ENCODE results near the gene TTI1.

TTI1 gene

GRCh38 chr20:37945091-37945547, 88.1 kb downstream of the TTI1 start:
- H3K9me3 ChIP-seq (ENCODE audit: control insufficient read depth, low read length) = no peaks in the 10 kb centered on the region
- H3K27ac ChIP-seq (ENCODE audit: low read depth, low read length, severe bottlenecking) = no peak overlapping the region
- H3K36me3 ChIP-seq (ENCODE audit: control insufficient read depth, insufficient read depth, low read length) = no peaks in the 10 kb centered on the region
- 93 to 95% methylated on average over 7 of the region's 11 CpGs for WGBS, 2 experiments (ENCODE audit: insufficient coverage in 2 of 2)
- no peaks in the 10 kb centered on the region for H3K4me1 ChIP-seq (ENCODE audit: control insufficient read depth, insufficient read depth, low read length, poor library complexity, severe bottlenecking)
- no peak overlapping the region for H3K4me3 ChIP-seq (ENCODE audit: extremely low read depth, insufficient read depth, low read length, poor library complexity, severe bottlenecking)

GRCh38 chr20:37944456-37944981, 88.7 kb downstream of the TTI1 start:
- no peaks in the 10 kb centered on the region for H3K9me3 ChIP-seq (ENCODE audit: control insufficient read depth, low read length)
- no peaks in the 10 kb centered on the region for H3K36me3 ChIP-seq (ENCODE audit: control insufficient read depth, insufficient read depth, low read length)
- no peak overlapping the region for H3K27ac ChIP-seq (ENCODE audit: low read depth, low read length, severe bottlenecking)
- H3K4me3 ChIP-seq (ENCODE audit: extremely low read depth, insufficient read depth, low read length, poor library complexity, severe bottlenecking) = no peak overlapping the region
- no peaks in the 10 kb centered on the region for H3K4me1 ChIP-seq (ENCODE audit: control insufficient read depth, insufficient read depth, low read length, poor library complexity, severe bottlenecking)
- WGBS, 2 experiments (ENCODE audit: insufficient coverage in 2 of 2) = 90 to 91% methylated on average over 8 to 9 of the region's 11 CpGs

- H3K9me3 ChIP-seq (ENCODE audit: control insufficient read depth, low read length) = no peaks in the 10 kb centered on the region
- no peaks in the 10 kb centered on the region for H3K4me1 ChIP-seq (ENCODE audit: control insufficient read depth, insufficient read depth, low read length, poor library complexity, severe bottlenecking)
- WGBS, 2 experiments (ENCODE audit: insufficient coverage in 2 of 2) = 91% methylated on average over 29 to 30 of the region's 47 CpGs
- H3K36me3 ChIP-seq (ENCODE audit: control insufficient read depth, insufficient read depth, low read length) = no peaks in the 10 kb centered on the region
- H3K27ac ChIP-seq (ENCODE audit: low read depth, low read length, severe bottlenecking) = no peak overlapping the region
- H3K4me3 ChIP-seq (ENCODE audit: extremely low read depth, insufficient read depth, low read length, poor library complexity, severe bottlenecking) = no peak overlapping the region
Measured at GRCh38 chr20:37943501-37944455, 89.5 kb downstream of the TTI1 start.

GRCh38 chr20:37943033-37943432, 90.2 kb downstream of the TTI1 start:
- no peak overlapping the region for H3K27ac ChIP-seq (ENCODE audit: low read depth, low read length, severe bottlenecking)

GRCh38 chr20:37941992-37942391, 91.3 kb downstream of the TTI1 start:
- Histone ChIP-seq H3K27ac (ENCODE audit: low read depth, low read length, severe bottlenecking) (no peak overlapping the region), H3K9me3 (ENCODE audit: control insufficient read depth, low read length) (no peaks in the 10 kb centered on the region), H3K4me3 (ENCODE audit: extremely low read depth, insufficient read depth, low read length, poor library complexity, severe bottlenecking) (no peak overlapping the region), H3K4me1 (ENCODE audit: control insufficient read depth, insufficient read depth, low read length, poor library complexity, severe bottlenecking) (no peaks in the 10 kb centered on the region), H3K36me3 (ENCODE audit: control insufficient read depth, insufficient read depth, low read length) (no peaks in the 10 kb centered on the region)
- WGBS, 2 experiments (ENCODE audit: insufficient coverage in 2 of 2) = 91 to 100% methylated on average over 2 to 4 of the region's 6 CpGs

More at GRCh38 chr20:37943033-37943432, 90.2 kb downstream of the TTI1 start:
- Histone ChIP-seq H3K9me3 (ENCODE audit: control insufficient read depth, low read length) (no peaks in the 10 kb centered on the region), H3K36me3 (ENCODE audit: control insufficient read depth, insufficient read depth, low read length) (no peaks in the 10 kb centered on the region), H3K4me1 (ENCODE audit: control insufficient read depth, insufficient read depth, low read length, poor library complexity, severe bottlenecking) (no peaks in the 10 kb centered on the region), H3K4me3 (ENCODE audit: extremely low read depth, insufficient read depth, low read length, poor library complexity, severe bottlenecking) (no peak overlapping the region)
- 81 to 88% methylated on average over 8 of the region's 12 CpGs for WGBS, 2 experiments (ENCODE audit: insufficient coverage in 2 of 2)

GRCh38 chr20:37941332-37941731, 91.9 kb downstream of the TTI1 start:
- Histone ChIP-seq H3K4me3 (ENCODE audit: extremely low read depth, insufficient read depth, low read length, poor library complexity, severe bottlenecking) (no peak overlapping the region), H3K9me3 (ENCODE audit: control insufficient read depth, low read length) (no peaks in the 10 kb centered on the region), H3K4me1 (ENCODE audit: control insufficient read depth, insufficient read depth, low read length, poor library complexity, severe bottlenecking) (no peaks in the 10 kb centered on the region), H3K27ac (ENCODE audit: low read depth, low read length, severe bottlenecking) (no peak overlapping the region), H3K36me3 (ENCODE audit: control insufficient read depth, insufficient read depth, low read length) (no peaks in the 10 kb centered on the region)
- WGBS, 2 experiments (ENCODE audit: insufficient coverage in 2 of 2) = 64 to 71% methylated on average over 7 to 8 of the region's 8 CpGs

- Histone ChIP-seq H3K27ac (ENCODE audit: low read depth, low read length, severe bottlenecking) (no peak overlapping the region), H3K9me3 (ENCODE audit: control insufficient read depth, low read length) (no peaks in the 10 kb centered on the region), H3K36me3 (ENCODE audit: control insufficient read depth, insufficient read depth, low read length) (no peaks in the 10 kb centered on the region), H3K4me1 (ENCODE audit: control insufficient read depth, insufficient read depth, low read length, poor library complexity, severe bottlenecking) (no peaks in the 10 kb centered on the region), H3K4me3 (ENCODE audit: extremely low read depth, insufficient read depth, low read length, poor library complexity, severe bottlenecking) (no peak overlapping the region)
- 73 to 94% methylated on average over 2 to 3 of the region's 6 CpGs for WGBS, 2 experiments (ENCODE audit: insufficient coverage in 2 of 2)
Measured at GRCh38 chr20:37940858-37941257, 92.4 kb downstream of the TTI1 start.

GRCh38 chr20:37939701-37940560, 93.3 kb downstream of the TTI1 start:
- 86 to 89% methylated on average over 16 to 18 of the region's 25 CpGs for WGBS, 2 experiments (ENCODE audit: insufficient coverage in 2 of 2)
- Histone ChIP-seq H3K4me1 (ENCODE audit: control insufficient read depth, insufficient read depth, low read length, poor library complexity, severe bottlenecking) (no peaks in the 10 kb centered on the region), H3K36me3 (ENCODE audit: control insufficient read depth, insufficient read depth, low read length) (no peaks in the 10 kb centered on the region), H3K9me3 (ENCODE audit: control insufficient read depth, low read length) (no peaks in the 10 kb centered on the region), H3K27ac (ENCODE audit: low read depth, low read length, severe bottlenecking) (no peak overlapping the region), H3K4me3 (ENCODE audit: extremely low read depth, insufficient read depth, low read length, poor library complexity, severe bottlenecking) (no peak overlapping the region)

GRCh38 chr20:37938954-37939353, 94.3 kb downstream of the TTI1 start:
- H3K4me3 ChIP-seq (ENCODE audit: extremely low read depth, insufficient read depth, low read length, poor library complexity, severe bottlenecking) = no peak overlapping the region
- H3K9me3 ChIP-seq (ENCODE audit: control insufficient read depth, low read length) = no peaks in the 10 kb centered on the region
- no peaks in the 10 kb centered on the region for H3K4me1 ChIP-seq (ENCODE audit: control insufficient read depth, insufficient read depth, low read length, poor library complexity, severe bottlenecking)
- H3K27ac ChIP-seq (ENCODE audit: low read depth, low read length, severe bottlenecking) = no peak overlapping the region
- H3K36me3 ChIP-seq (ENCODE audit: control insufficient read depth, insufficient read depth, low read length) = no peaks in the 10 kb centered on the region
- WGBS, 2 experiments (ENCODE audit: insufficient coverage in 2 of 2) = 91 to 94% methylated on average over 8 to 9 of the region's 9 CpGs

GRCh38 chr20:37938181-37938750, 95.0 kb downstream of the TTI1 start:
- Histone ChIP-seq H3K4me3 (ENCODE audit: extremely low read depth, insufficient read depth, low read length, poor library complexity, severe bottlenecking) (no peak overlapping the region), H3K27ac (ENCODE audit: low read depth, low read length, severe bottlenecking) (no peak overlapping the region), H3K4me1 (ENCODE audit: control insufficient read depth, insufficient read depth, low read length, poor library complexity, severe bottlenecking) (no peaks in the 10 kb centered on the region), H3K36me3 (ENCODE audit: control insufficient read depth, insufficient read depth, low read length) (no peaks in the 10 kb centered on the region), H3K9me3 (ENCODE audit: control insufficient read depth, low read length) (no peaks in the 10 kb centered on the region)
- WGBS, 2 experiments (ENCODE audit: insufficient coverage in 2 of 2) = 91 to 94% methylated on average over 9 to 12 of the region's 12 CpGs

Data from mesodermal cell (in vitro differentiated cells).